GM19025 (cell line): ENCODE results near the gene GRIK3.

ENCODE experiments used
- ATAC-seq: cut with Tn5 transposase; IDR thresholded peaks from one replicate; pipeline ENCODE4 v1.9.1; 2021; ENCODE audit warnings: mild to moderate bottlenecking, low read depth, moderate library complexity; ENCODE audit not compliant: unreplicated experiment

Gene GRIK3

GRCh38 chr1:37017720-37018119 lies 16.6 kb downstream of the GRIK3 start:
- ATAC-seq: no peak

DNA sequence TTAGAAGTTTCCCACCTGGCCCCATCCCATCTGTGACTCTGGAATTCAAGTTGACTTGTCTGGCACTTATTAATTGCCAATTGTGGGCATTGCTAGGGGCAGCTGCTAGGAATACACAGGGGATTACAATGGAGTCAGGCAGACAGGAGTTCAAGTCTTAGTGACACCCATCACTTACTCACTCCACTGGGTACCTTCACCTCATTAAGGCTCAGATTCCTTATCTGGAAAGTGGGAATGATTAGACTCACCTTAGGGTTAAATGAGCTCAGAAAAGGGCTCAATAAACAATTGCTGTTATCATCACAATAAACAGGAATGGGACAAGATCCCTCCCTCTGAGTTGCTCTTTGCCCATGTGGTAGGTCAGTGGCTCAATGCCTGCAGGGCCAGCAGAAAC lies 18.2 kb downstream of the GRIK3 start:
- ATAC-seq: no peak

- no peak for ATAC-seq
These were observed 18.6 kb downstream of the GRIK3 start for GRCh38 chr1:37015713-37016112.

- no peak for ATAC-seq
These were observed 22.1 kb downstream of the GRIK3 start for GRCh38 chr1:37012226-37012625.

GRCh38 chr1:37010011-37010410 lies 24.3 kb downstream of the GRIK3 start:
- ATAC-seq: no peak

DNA sequence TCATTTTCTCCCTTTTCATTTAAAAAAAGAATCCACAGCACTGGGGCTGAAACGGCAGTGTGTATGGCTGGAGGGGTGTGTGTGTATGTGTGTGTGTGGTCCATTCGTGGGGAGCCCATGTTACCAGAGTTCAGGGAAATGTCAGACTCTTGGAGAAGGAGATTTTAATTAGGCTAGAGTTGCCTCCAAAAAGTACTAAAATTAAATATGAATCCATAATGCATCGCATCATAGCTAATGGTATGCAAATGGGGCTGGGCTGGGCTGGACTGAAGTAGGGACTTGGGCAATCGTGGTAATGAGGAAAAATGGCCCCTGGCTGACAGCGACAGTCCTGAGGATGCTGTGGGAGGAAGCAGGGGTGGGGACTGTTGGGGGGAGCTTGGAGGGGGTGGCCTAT lies 24.8 kb downstream of the GRIK3 start:
- ATAC-seq: no peak

DNA sequence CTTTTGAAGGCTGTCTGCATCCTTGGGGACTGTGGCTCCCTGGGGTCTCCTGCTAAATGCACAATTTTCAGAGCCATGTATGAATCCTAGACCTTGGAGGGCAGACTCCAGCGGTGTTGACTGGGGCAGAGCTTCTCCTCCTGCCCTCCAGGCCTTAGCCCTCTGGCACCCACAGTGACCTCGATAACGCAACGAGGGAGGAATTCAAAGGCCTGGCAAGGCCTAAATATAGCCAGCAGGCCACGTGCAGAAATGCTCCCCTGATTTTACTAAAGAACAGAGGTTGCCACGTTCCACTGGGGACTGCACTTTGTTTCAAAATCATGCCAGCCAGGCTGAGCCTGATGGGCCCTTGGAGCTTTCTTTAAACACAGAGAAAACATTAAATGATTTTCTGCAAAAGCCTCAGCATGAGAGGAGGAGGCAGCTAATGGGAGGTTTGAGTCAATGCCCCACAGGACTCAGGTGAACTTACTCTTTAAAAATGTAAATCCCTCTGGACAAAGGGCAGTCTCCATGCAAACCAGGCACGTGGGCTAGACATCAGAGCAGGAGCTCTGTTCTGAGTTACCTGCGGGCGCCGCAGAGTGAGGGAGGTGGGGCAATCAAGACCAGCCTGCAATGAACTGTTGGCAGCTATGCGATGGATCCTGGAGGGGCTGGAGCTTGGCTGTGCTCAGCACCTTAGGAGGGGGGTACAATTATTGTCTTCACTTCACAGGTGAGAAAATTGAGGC lies 28.0 kb downstream of the GRIK3 start:
- ATAC-seq: no peak

GRCh38 chr1:37002898-37003297 lies 31.4 kb downstream of the GRIK3 start:
- ATAC-seq: no peak

DNA sequence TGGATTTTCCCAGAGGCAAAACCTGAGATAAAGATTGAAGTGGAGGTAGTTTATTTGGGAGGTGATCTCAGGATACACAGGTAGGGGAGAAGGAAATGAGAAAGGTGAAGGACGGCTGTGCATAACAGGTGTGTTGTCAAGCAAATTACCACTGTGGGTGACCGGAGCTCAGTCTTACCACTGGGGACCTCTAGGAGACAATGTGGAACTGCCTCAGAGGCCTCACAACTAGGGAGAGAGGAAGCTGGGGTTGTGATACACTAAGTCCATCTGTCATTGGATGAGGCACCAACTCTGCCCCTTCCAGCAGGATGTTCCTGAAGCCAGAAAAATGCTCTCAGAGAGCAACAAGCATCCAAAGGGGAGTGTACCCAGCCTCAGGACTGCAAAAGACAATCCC lies 32.6 kb downstream of the GRIK3 start:
- ATAC-seq: no peak

DNA sequence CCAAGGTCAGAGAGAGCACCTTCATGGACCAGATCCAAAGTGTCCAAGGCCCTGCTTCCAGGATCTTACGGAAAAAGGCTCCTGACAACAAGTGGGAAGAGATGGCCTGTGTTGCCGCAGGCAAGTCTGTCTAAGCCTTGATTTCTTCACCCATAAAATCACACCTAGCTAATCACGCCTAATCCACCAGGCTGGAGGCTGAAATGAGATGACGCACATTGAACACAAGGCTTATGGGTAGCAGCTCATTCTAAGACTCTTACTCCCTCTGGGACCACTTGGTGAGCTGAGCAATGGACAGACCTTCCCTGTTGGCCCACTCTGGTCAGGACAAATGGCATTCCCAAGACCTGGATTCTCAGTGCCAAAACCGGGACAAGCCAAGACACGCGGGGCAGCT lies 38.2 kb downstream of the GRIK3 start:
- ATAC-seq: no peak

DNA sequence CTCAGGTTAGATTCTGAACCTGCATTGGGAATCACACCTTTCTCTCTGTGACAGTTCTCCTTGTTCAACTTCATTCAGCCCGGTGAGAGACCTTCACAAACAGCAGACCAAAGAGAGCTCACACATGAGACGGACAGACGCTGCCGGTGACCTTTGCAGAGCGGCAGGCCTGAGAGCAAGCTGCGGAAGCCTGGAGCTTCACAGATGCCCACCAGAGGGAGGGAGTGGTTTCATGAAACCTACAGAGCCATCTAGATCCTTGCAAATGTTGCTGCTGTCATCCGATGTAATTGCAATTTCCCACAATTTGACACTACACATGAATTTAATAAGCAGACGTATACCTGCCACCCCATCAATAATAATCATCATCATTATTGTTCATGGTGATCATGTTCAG lies 39.4 kb downstream of the GRIK3 start:
- no peak for ATAC-seq

- ATAC-seq: no peak
These were observed 40.0 kb downstream of the GRIK3 start for GRCh38 chr1:36994294-36994693.

DNA sequence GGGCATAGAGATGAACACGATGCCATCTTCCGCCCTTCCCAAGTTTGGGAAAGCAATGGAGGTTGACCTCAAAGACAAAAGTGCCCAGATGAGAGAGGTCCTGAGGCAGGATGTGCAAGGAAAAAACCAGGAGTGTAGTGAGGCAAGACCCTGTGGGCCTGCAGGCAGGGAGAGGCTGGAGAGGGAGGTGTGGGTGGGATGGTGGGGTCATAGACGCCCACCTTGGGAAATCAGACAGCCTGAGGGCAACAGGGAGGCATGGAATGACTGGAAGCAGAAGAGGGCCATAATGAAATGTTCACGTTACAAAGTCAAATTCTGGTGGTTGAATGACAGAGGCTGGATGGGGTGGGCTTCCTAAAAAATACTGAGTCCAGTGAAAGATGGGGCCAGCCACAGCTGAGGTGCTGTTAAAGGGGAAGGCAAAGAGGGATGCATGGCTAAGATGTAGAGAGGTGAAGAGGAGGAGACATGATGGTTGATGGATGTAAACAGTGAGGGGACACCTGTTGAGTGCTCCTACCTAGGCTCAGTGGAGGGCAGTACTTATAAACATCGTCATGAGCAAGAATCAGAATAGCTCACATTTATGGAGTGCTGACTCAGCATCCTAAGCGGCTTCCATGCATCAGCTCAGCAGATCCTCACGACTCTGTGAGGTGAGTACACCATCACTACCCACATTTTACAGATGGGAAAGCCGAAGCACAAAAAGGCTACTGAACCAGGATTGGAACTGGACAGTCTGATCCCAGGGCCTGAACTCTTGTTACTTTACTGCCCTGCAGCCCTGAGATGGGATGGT lies 42.0 kb downstream of the GRIK3 start:
- no peak for ATAC-seq

DNA sequence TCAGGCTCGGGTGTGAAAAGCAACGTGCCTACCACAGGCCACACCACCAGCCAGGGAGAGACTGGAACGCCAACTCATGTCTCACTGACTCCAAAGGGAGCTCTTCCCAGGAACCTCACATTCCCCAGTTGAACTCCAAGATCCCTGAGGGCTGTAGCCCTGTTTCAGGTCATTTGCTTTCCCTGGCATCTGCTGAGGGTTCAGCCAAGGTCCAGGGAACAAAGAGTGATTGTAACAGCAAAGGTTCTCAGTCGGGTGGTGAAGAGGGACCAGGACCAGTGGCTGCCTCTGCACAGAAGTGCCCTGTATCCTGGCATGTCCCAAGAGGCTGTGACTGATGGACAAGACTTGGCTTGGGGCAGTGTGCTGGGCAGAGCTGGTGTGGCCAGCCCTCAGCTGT lies 42.8 kb downstream of the GRIK3 start:
- ATAC-seq: no peak

- ATAC-seq: no peak
These were observed 43.4 kb downstream of the GRIK3 start for GRCh38 chr1:36990928-36991327.

DNA sequence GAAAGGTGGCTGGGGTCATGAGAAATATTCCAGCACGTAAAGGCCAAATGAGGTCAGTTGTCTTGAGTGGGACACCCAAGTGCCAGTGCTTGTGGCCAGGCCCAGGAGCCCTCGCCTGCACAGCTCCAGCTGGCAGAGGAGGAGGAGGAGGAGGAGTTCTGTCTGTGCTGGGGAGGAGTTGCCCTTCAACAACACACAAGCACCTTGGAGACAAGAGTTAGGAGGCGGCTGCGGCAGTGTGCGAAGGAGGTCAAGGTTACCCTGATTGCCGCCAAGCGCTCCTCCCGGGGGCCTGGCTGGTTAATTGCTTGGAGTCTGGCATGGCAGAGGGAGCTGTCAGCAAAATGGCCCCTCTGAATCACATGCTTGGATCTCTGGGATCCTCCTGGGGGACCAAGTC lies 45.1 kb downstream of the GRIK3 start:
- no peak for ATAC-seq

DNA sequence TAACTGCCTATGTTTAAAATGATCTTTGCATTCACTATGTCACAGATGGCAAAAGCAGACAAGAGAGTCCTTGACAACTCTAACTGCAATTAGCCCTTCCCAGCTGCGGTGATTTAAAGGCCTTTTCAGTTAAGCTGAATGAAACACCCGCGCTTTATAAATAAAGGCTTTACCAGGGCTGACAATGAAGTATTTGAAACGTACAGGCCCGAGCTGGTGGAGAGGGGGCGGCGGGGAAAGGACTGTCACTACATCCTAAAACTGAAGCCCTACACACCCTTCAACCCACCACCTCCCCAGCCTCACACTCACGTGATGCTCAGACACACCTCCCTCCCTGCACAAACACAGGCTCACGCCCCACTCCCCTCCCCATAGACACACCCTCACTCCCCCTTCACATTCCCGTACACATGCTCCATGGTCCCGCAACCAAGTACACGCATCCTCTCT lies 45.5 kb downstream of the GRIK3 start:
- no peak for ATAC-seq

DNA sequence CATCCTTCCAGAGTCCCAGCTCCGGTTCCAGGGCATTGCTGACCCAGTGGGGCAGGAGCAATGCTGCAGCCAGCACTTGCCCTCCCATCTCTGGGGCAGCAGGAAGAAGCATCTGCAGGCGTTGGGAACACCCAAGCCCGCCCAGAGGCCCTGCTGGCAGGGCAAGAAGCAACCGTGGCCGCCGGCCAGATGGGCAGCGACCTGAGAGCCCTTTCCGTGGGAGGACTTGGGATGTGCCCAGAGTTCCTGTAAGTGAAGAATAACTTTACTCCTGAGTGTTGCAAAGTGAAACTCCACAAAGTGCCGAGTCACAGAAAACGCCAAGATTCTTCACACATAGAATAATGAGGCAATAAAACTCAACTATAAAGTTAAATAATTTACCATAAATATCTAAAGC lies 46.0 kb downstream of the GRIK3 start:
- no peak for ATAC-seq

GRCh38 chr1:36987276-36987675 lies 47.0 kb downstream of the GRIK3 start:
- no peak for ATAC-seq

DNA sequence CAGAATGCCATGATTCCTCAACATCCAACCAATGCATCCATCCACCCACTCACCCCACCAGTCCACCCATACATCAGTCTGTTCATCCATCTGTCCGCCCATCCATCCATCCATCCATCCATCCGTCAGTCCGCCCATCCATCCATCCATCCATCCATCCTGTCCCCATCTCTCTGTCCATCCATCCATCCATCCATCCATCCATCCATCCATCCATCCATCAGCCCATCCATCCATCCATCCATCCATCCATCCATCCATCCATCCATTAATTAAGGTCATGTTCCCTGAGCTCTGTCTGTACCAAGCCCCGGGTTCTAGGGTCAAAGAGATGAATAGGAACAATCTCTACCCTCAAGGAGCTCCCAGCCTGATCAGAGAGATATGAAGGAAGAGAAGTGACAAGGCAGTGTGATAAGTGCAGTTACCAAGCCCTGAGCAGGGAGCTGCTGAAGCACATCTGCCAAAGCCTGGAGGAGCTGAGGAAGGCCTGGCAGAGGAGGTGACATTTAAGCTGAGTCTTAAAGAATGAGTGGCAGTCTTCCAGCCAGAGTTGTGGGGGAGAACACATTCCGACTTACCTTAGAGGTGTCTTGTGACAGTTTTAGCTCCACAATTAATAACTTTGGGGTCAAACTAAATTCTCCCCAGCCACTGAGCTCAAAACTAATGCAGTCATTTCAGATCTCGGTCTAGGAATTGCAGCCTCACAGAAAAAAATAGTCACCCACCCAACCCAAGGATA lies 47.9 kb downstream of the GRIK3 start:
- ATAC-seq: no peak

DNA sequence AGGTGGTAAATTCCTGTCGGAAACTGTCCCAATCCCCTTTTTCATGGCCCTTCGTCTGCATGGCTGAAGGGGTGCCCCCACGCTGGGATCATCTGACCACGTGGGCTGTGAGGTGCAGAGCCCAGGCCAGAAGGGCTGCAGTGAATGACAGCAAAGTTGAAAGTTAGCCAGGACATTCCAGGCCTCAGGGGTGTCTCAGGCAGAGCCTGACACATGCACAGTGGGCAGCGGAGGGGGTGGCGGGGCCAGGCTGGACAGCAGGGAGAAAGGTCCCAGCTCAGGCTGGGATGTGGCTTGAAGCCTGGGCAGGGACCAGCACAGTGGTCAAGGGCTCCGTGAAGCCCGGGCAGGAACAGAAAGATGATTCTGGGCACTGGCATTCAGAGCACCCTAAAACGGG lies 49.6 kb downstream of the GRIK3 start:
- no peak for ATAC-seq
